K562 (cell line): ENCODE data around the gene KAT6B. TPM values are rescaled to one million over a fixed set of nuclear protein-coding genes. Genes with fewer than 3 reads are reported as not detected.

Experiments used
- ATAC-seq: fragments of 200-7000 bp; cut with Tn5 transposase; 3 replicates; pipeline ENCODE4 v1.9.1; 2020; ENCODE audit warnings: moderate library complexity
- BruUV-seq: library from RNA; stranded (reverse); fragments of 400-500 nt; replicated peaks from 2 replicates; lab custom pipeline; 2021; lab: Mats Ljungman, UMichigan
- CTCF ChIA-PET: fragments of 300-600 bp; formaldehyde crosslinking; extraction: SDS; loops from one replicate; lab custom pipeline; 2021; ENCODE audit warnings: low intra/inter-chr PET ratio; lab: Yijun Ruan, JAX
- POLR2A ChIA-PET: fragments of 300-600, 350-650 bp; sonication (Branson Sonifier 250); formaldehyde crosslinking; extraction: SDS; loops from one replicate; lab custom pipeline; 2021; ENCODE audit warnings: antibody characterized with exemption, inconsistent platforms; lab: Yijun Ruan, JAX
- DNase-seq, 4 experiments: peaks; one replicate each; pipeline versions ENCODE4 v3.0.0 to v3.0.0-alpha.2; 2011 to 2018; ENCODE audit warnings: low spot score in 3 of 4, mixed read lengths in 3 of 4; ENCODE audit errors: extremely low read depth in 1 of 4
- FAIRE-seq: peaks from 2 replicates; lab custom pipeline; 2011; peaks lifted over from hg19 to GRCh38; lab: Jason Lieb, UNC
- H2AFZ ChIP-seq: 2 replicates; pipeline ENCODE4 v1.6.0; 2011; ENCODE audit warnings: low read depth, low read length, control low read depth, inconsistent platforms
- H3K27ac ChIP-seq: fragments of 200-600 bp; 3 replicates; pipeline ENCODE4 v1.8.0; 2011; ENCODE audit warnings: low read depth, mild to moderate bottlenecking, control low read depth, inconsistent platforms, low read length, moderate library complexity, mixed read lengths; ENCODE audit errors: extremely low read depth
- H3K27me3 ChIP-seq, 2 experiments: fragments of 300-600 bp in 1 of 2; 2 replicates in 1 of 2; 3 replicates in 1 of 2; pipeline versions ENCODE4 v1.6.0 to v1.8.0; 2011; ENCODE audit warnings: inconsistent platforms in 2 of 2, low read length in 2 of 2, mild to moderate bottlenecking in 1 of 2, mixed read lengths in 1 of 2, moderate library complexity in 1 of 2; ENCODE audit not compliant: control insufficient read depth in 2 of 2, insufficient read depth in 2 of 2
- H3K36me3 ChIP-seq: fragments of 300-600 bp; 3 replicates; pipeline ENCODE4 v1.8.0; 2011; ENCODE audit warnings: mild to moderate bottlenecking, low read length, inconsistent platforms; ENCODE audit not compliant: control insufficient read depth, insufficient read depth
- H3K4me1 ChIP-seq, 2 experiments: fragments of 200-600 bp in 1 of 2; replicated peaks in 1 of 2; 2 replicates in 1 of 2; 3 replicates in 1 of 2; pipeline versions ENCODE4 v1.5.1 to v1.8.0; 2011; ENCODE audit warnings: inconsistent platforms in 2 of 2, low read length in 2 of 2, mild to moderate bottlenecking in 1 of 2, mixed read lengths in 1 of 2, moderate library complexity in 1 of 2; ENCODE audit not compliant: control insufficient read depth in 2 of 2, insufficient read depth in 2 of 2
- H3K4me2 ChIP-seq: 2 replicates; pipeline ENCODE4 v1.6.1; 2011; ENCODE audit warnings: low read length, control low read depth, inconsistent platforms, mixed read lengths; ENCODE audit not compliant: insufficient read depth
- H3K4me3 ChIP-seq: fragments of 200-600 bp; sonication (generic), shearing (Covaris generic); 2 replicates; pipeline ENCODE4 v1.5.1; 2016; ENCODE audit warnings: control low read depth, inconsistent platforms
- H3K79me2 ChIP-seq: fragments of 200-600 bp; 3 replicates; pipeline ENCODE4 v1.8.0; 2011; ENCODE audit warnings: low read length, inconsistent platforms; ENCODE audit not compliant: control insufficient read depth, insufficient read depth
- H3K9ac ChIP-seq, 2 experiments: 2 replicates each; pipeline versions ENCODE4 v1.6.0 to v1.6.1; 2011; ENCODE audit warnings: low read depth in 2 of 2, low read length in 2 of 2, control low read depth in 1 of 2, inconsistent platforms in 1 of 2, mild to moderate bottlenecking in 1 of 2, mixed read lengths in 1 of 2; ENCODE audit not compliant: insufficient read depth in 1 of 2
- H3K9me1 ChIP-seq: one replicate; pipeline ENCODE4 v1.6.0; 2011; ENCODE audit warnings: inconsistent platforms, mild to moderate bottlenecking, low read length, moderate library complexity; ENCODE audit not compliant: control insufficient read depth, insufficient read depth
- H3K9me3 ChIP-seq: replicated peaks from 2 replicates; pipeline ENCODE4 v1.5.1; 2011; ENCODE audit warnings: low read depth, low read length, inconsistent platforms; ENCODE audit not compliant: control insufficient read depth, insufficient read depth
- H4K20me1 ChIP-seq: replicated peaks from 2 replicates; pipeline ENCODE4 v1.6.1; 2011; ENCODE audit warnings: low read length, inconsistent platforms, mixed read lengths; ENCODE audit not compliant: control insufficient read depth, insufficient read depth
- CBX1 ChIP-seq: sonication (generic); IDR thresholded peaks from 2 replicates; pipeline ENCODE4 v1.6.1; 2016; ENCODE audit warnings: antibody characterized with exemption, low read depth, mild to moderate bottlenecking
- FUS ChIP-seq: fragments of 200-400 bp; formaldehyde crosslinking; optimal IDR thresholded peaks from 2 replicates; pipeline ENCODE3; 2017; ENCODE audit warnings: low read depth, low read length
- MYNN ChIP-seq, 2 experiments: sonication (generic); formaldehyde crosslinking in 1 of 2; IDR thresholded peaks; 2 replicates each; pipeline versions ENCODE4 v1.5.0 to v1.6.1; 2016 to 2020; ENCODE audit warnings: antibody characterized with exemption in 1 of 2, missing genetic modification reagents in 1 of 2
- NRF1 ChIP-seq, 2 experiments: fragments of 450-650 bp; IDR thresholded peaks in 1 of 2; conservative IDR thresholded peaks in 1 of 2; 2 replicates each; pipeline ENCODE4 v1.6.1; 2014; ENCODE audit warnings: mild to moderate bottlenecking in 2 of 2
- POLR2A ChIP-seq: fragments of 450-650 bp; conservative IDR thresholded peaks from 2 replicates; pipeline ENCODE4 v1.6.1; 2016
- THRB ChIP-seq: fragments of 450-650 bp; formaldehyde crosslinking; conservative IDR thresholded peaks from 2 replicates; pipeline ENCODE4 v1.4.0; 2022; ENCODE audit warnings: mild to moderate bottlenecking, missing genetic modification characterization
- XRCC3 ChIP-seq: fragments of 450-650 bp; IDR thresholded peaks from 2 replicates; pipeline ENCODE4 v1.6.1; 2017; ENCODE audit warnings: mild to moderate bottlenecking, moderate library complexity
- ZNF277 ChIP-seq: fragments of 250-450 bp; sonication (Bioruptor Pico); IDR thresholded peaks from 2 replicates; pipeline ENCODE4 v1.8.0; 2022; ENCODE audit warnings: inconsistent platforms, mild to moderate bottlenecking, moderate library complexity, borderline replicate concordance
- ZNF316 ChIP-seq: fragments of 450-650 bp; IDR thresholded peaks from 2 replicates; pipeline ENCODE4 v1.6.1; 2016
- ZNF57 ChIP-seq: fragments of 450-650 bp; formaldehyde crosslinking; IDR thresholded peaks from 2 replicates; pipeline ENCODE4 v1.4.0; 2020; ENCODE audit warnings: mild to moderate bottlenecking, moderate library complexity
- ZNF583 ChIP-seq: fragments of 250-450 bp; sonication (Bioruptor Pico); IDR thresholded peaks from 2 replicates; pipeline ENCODE4 v1.4.0; 2020
- WGBS: fragments of 100-300 bp; shearing (Covaris generic); methylation state at CpG from one replicate; pipeline ENCODE4 v1.1.6; 2016; ENCODE audit warnings: low coverage, mixed read lengths; ENCODE audit not compliant: insufficient coverage; ENCODE audit errors: missing lambda C conversion rate; 5-methylcytosine and 5-hydroxymethylcytosine counted together
- in situ Hi-C: fragments of 300-500 bp; cut with MboI; formaldehyde crosslinking; loops from 4 replicates; pipeline ENCODE4 v1.15.0; 2018; ENCODE audit warnings: inconsistent platforms, mixed read lengths
- intact Hi-C: fragments of 100-400 bp; cut with micrococcal nuclease; formaldehyde crosslinking; loops from 2 replicates; pipeline ENCODE4 v1.14.2; 2022
- polyA plus RNA-seq, 8 experiments: library from polyadenylated mRNA; depleted of rRNA in 4 of 8; stranded (reverse) in 5 of 8; unstranded in 3 of 8; fragments of >200 nt; fragmentation: Nextera tagmentation in 2 of 8; fragmentation: Illumina TruSeq in 1 of 8; extraction: Ambion mirVana in 2 of 8; extraction: Trizol in 1 of 8; gene quantifications; 2 replicates each; pipeline versions ENCODE4 v1.2.1 to v1.2.3, GENCODE V29; 2011 to 2014; ENCODE audit warnings: inconsistent platforms in 1 of 8, missing spikeins in 1 of 8
- total RNA-seq, 7 experiments: library from RNA; depleted of rRNA in 6 of 7; stranded (reverse); fragments of >200 nt in 6 of 7; fragmentation: Illumina TruSeq in 2 of 7; extraction: Trizol in 2 of 7; gene quantifications; 2 replicates each; pipeline versions ENCODE4 v1.2.1 to v1.2.3, GENCODE V29; 2011 to 2021; ENCODE audit warnings: low replicate concordance in 1 of 7

KAT6B gene
- total and polyA plus RNA-seq, 9 of the 15 experiments (the other 6 are each of a cell fraction or from before 2014, with no cell fraction given), result 1.4 to 9.2 (median 6.8) TPM

GRCh38 chr10:74910241-74910975 is 84.0 kb downstream of the KAT6B start:
- no peak for TF ChIP-seq MYNN (IDR thresholded peaks at IDR 0.05)
- TF ChIP-seq MYNN (CRISPR knock-in tag; IDR thresholded peaks at IDR 0.05), result no peak
- TF ChIP-seq CBX1, result no peak
- no peak for TF ChIP-seq ZNF57 (CRISPR knock-in tag)
- no peak for TF ChIP-seq NRF1 (conservative IDR thresholded peaks at IDR 0.05 in 1 of 2, IDR thresholded peaks at IDR 0.05 in 1 of 2)
- TF ChIP-seq ZNF277 (CRISPR knock-in tag), result no peak
- TF ChIP-seq FUS, result no peak
- no peak for TF ChIP-seq ZNF583 (CRISPR knock-in tag)
- no peak for TF ChIP-seq POLR2A
- no peak for TF ChIP-seq XRCC3
- TF ChIP-seq ZNF316, result no peak
- TF ChIP-seq THRB (CRISPR knock-in tag), result no peak
- ChIA-PET CTCF (no interaction called here), POLR2A (interaction anchor here (1.4 kb wide), 1 partner anchor 13 kb away, joined by 5 read pairs; no protein-coding TSS in a partner anchor)
- no peak for DNase-seq
- Histone ChIP-seq H3K4me2 (no peak overlapping the region), H3K27me3 (peaks cover 2 to 5% of the 10 kb centered on the region in 2 experiments; a peak in 3 of 5 replicates), H4K20me1 (no peaks in the 10 kb centered on the region), H3K4me3 (no peak overlapping the region), H3K79me2 (no peaks in the 10 kb centered on the region), H3K9ac (no peak overlapping the region), H3K9me1 (no peaks in the 10 kb centered on the region), H3K4me1 (no peaks in the 10 kb centered on the region), H3K27ac (no peak overlapping the region), H3K9me3 (no peaks in the 10 kb centered on the region), H3K36me3 (no peaks in the 10 kb centered on the region), H2AFZ (no peak overlapping the region)
- FAIRE-seq, result no peak
- intact Hi-C loops (no loop called here), in situ Hi-C loops (no loop called here)
- BruUV-seq, result no TSS peak
- ATAC-seq, result no peak
- WGBS, result 33% methylated on average over 4 of the region's 4 CpGs
